Pulmonary artery endothelial cell (primary cell): Measurements from ENCODE around the gene TRMT6. TPM values are rescaled to one million over a fixed set of nuclear protein-coding genes. Genes with fewer than 3 reads are reported as not detected.

Experiments used
- DNase-seq: peaks from one replicate; pipeline ENCODE4 v3.0.0-alpha.2; 2011; ENCODE audit warnings: low read depth, low spot score
- total RNA-seq: library from RNA; depleted of rRNA; stranded (reverse); fragments of >200 nt; gene quantifications from 2 replicates; pipeline ENCODE4 v1.2.3, GENCODE V29; 2014

Gene TRMT6
- total RNA-seq, 1 donor from 2014 or later: 9.1 TPM

DNA sequence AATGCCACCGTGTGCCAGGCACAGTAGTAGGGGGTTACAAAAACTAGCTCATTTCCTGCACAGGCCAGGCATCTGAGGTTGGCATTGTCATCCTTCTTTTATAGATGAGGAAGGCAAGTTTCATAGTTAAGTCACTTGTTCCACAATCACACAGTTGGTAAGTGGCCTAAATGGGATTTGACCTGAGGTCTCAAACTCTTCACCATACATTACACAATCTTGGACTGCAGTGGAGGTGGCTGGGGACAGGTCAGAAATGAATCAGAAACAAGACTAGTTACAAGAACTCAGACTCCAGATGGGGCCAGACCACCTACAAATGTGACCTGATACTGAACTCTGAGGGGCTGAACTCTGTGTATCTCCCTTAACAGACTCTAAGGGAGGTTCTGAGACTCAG is 49.4 kb downstream of the TRMT6 start:
- no peak for DNase-seq

DNA sequence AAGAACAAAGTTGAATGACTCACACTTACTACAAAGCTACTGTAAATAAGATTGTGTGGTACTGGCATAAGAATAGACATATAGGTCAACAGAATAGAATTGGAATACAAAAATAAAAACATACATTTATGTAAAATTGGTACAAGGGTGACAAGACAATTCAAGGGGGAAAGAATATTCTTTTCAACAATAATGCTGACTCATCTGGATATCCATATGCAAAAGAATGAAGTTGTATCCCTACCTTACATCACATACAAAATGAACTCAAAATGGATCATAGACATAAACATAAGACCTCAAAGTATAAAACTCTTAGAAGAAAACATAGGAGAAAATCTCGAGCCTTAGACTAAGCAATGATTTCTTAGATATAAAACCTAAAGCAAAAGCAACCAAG is 50.9 kb downstream of the TRMT6 start:
- no peak for DNase-seq

- DNase-seq: no peak
Measured at GRCh38 chr20:5895626-5896025, 54.7 kb downstream of the TRMT6 start.

DNA sequence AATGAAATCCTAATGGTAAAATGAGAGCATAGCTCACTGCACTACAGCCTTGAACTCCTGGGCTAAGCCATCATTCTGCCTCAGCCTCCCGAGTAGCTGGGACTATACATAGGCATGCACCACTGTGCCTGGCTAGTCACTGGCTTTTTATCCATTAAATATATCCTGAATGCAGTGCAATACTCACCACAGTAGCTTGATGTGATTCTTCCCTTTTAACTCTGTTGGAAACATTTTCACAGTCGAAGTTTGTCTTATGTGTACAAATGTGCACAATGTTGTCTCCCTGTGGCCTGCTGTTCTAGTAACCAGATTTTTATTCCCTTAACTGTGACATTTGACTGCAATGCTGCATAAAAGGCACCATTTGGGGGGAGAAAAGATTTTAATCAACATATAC is 56.7 kb downstream of the TRMT6 start:
- no peak for DNase-seq

- DNase-seq: no peak
Measured at GRCh38 chr20:5893052-5893451, 57.3 kb downstream of the TRMT6 start.

DNA sequence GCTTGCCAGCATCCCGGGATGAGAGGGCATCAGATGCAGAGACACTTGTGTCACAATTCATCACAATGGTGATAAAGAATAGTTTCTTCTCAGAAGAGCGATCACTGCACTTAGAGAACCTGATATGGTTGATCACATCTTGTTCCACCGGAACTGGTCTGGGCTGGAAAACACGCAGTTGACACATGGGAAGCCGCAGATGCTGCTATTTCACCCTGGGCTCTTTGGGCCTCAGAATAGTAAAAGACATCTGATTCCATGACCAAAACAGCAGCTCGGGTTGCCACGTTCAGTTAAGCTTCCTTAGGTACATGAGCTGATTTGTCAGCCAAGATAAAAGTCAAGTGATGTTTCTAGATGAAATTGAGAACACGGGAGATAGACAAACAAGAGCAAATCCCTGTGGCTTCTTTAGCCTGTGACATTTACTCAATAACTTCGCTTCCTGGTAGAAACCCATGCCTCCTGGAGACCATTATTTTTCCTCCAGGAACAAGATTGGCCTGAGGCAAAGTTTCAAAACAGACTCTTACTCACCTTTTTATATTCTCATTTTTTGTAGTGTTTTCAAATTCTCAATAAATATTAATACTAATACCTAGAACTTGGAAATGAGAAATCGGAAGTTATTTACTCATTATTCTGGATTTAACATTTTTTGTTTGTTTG is 59.4 kb downstream of the TRMT6 start:
- DNase-seq: no peak

GRCh38 chr20:5888041-5888440 is 62.3 kb downstream of the TRMT6 start:
- no peak for DNase-seq

DNA sequence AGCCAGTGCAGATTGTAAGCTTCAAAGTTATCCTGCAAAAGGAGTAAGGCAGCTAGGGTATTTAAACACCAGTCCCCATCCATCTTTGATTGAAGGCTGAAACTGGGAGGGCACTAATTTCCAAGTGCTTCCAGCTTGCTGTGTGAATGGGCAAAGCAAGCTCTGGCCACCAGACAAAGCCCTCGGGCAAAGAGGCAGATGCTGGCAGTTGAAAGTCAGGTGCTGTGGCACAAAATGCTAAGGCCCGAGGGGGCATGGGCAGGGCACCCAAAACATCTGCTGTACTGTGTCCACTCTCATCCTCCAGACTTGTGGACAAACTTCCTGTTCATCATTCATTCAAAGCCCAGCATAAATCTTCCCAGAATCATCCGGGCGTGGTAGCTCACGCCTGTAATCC is 62.9 kb downstream of the TRMT6 start:
- DNase-seq: no peak

Other genes with a start within 250 kb of the TRMT6 start
- 1.7 and 2.6 TPM in 2 replicates for gene SHLD1, start 200.1 kb downstream of the TRMT6 start, total RNA-seq
- not detected in 2 replicates for gene CHGB, start 39.0 kb downstream of the TRMT6 start, total RNA-seq
- 9.1 and 20.8 TPM in 2 replicates for gene MCM8, start 119 bp upstream of the TRMT6 start, total RNA-seq
- 57.8 and 63.3 TPM in 2 replicates for gene CRLS1, start 55.6 kb upstream of the TRMT6 start, total RNA-seq
- gene LRRN4, start 103.5 kb upstream of the TRMT6 start, total RNA-seq: not detected in 2 replicates
- 1.1 and 2.2 TPM in 2 replicates for gene FERMT1, start 172.5 kb upstream of the TRMT6 start, total RNA-seq